Left ventricle myocardium inferior (tissue), 1 donor: Measurements from ENCODE around the gene P2RY8. TPM values are rescaled to one million over a fixed set of nuclear protein-coding genes. Genes with fewer than 3 reads are reported as not detected.

Source experiments
- DNase-seq: peaks from one replicate; pipeline ENCODE4 v3.0.0-alpha.2; 2020
- H3K27ac ChIP-seq: fragments of 200-600 bp; replicated peaks from 2 replicates; pipeline ENCODE4 v1.8.0; 2021
- H3K27me3 ChIP-seq: fragments of 200-600 bp; 2 replicates; pipeline ENCODE4 v1.8.0; 2021; ENCODE audit warnings: low read depth
- H3K36me3 ChIP-seq: fragments of 200-600 bp; 2 replicates; pipeline ENCODE4 v1.8.0; 2021
- H3K4me1 ChIP-seq: fragments of 200-600 bp; 2 replicates; pipeline ENCODE4 v1.8.0; 2021
- H3K4me3 ChIP-seq: fragments of 200-600 bp; 2 replicates; pipeline ENCODE4 v1.8.0; 2021; ENCODE audit warnings: mild to moderate bottlenecking, moderate library complexity
- H3K9me3 ChIP-seq: fragments of 200-600 bp; replicated peaks from 2 replicates; pipeline ENCODE4 v1.8.0; 2021
- CTCF ChIP-seq: fragments of 200-600 bp; IDR thresholded peaks from 2 replicates; pipeline ENCODE4 v1.8.0; 2021; ENCODE audit warnings: antibody characterized with exemption, mild to moderate bottlenecking, borderline replicate concordance
- intact Hi-C: fragments of 100-400 bp; cut with micrococcal nuclease; formaldehyde crosslinking; loops from one replicate; pipeline ENCODE4 v1.11.0; 2022
- total RNA-seq: library from RNA; stranded (reverse); fragmentation: NEBNext Ultra II Directional; extraction: Animal tissue kit (Norgen Biotek cat#: 25700); gene quantifications from one replicate; pipeline ENCODE4 v1.2.1, GENCODE V29; 2021
- donor health status: DM: no; HTN: yes; CAD: no; lungs with severe emphysema.

Gene P2RY8
- total RNA-seq, 1 donor from 2014 or later: 1.9 TPM

- Histone ChIP-seq H3K4me1 (no peaks in the 10 kb centered on the region), H3K36me3 (peaks cover 58% of the 10 kb centered on the region), H3K27me3 (no peaks in the 10 kb centered on the region), H3K9me3 (peaks cover 12% of the 10 kb centered on the region), H3K27ac (no peak overlapping the region), H3K4me3 (no peak overlapping the region)
- intact Hi-C loops: no loop called here
- TF ChIP-seq CTCF: no peak
- DNase-seq: no peak
Observed at GRCh38 chrX:1440506-1440905, 96.5 kb downstream of the P2RY8 start.

- no peak for TF ChIP-seq CTCF
- intact Hi-C loops: no loop called here
- Histone ChIP-seq H3K4me1 (no peaks in the 10 kb centered on the region), H3K27me3 (no peaks in the 10 kb centered on the region), H3K4me3 (no peak overlapping the region), H3K27ac (no peak overlapping the region), H3K9me3 (no peaks in the 10 kb centered on the region), H3K36me3 (peaks cover 66% of the 10 kb centered on the region)
- peak; percentile 2 for DNase-seq
Observed at GRCh38 chrX:1435241-1435895, 101.6 kb downstream of the P2RY8 start.

DNA sequence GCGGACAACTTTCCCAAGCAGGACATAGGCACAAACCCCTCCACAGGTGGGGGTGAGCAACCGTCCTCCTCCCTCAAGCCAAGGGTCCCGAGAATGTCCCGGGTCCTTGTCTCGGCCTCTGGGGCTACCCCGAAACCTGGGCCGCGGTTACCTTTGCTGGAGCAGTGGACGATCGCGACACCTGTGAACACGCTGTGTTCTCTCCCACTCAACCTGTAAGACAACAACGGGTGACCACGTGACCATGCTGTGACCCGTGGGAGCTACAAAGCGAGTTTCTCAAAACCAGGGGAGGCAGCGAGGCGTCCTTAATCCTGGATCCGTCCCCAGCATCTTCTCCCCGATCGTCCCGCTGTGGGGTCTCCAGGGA lies 102.1 kb downstream of the P2RY8 start:
- Histone ChIP-seq H3K4me1 (no peaks in the 10 kb centered on the region), H3K27me3 (no peaks in the 10 kb centered on the region), H3K9me3 (no peaks in the 10 kb centered on the region), H3K36me3 (peaks cover 61% of the 10 kb centered on the region), H3K4me3 (no peak overlapping the region), H3K27ac (no peak overlapping the region)
- intact Hi-C loops: no loop called here
- no peak for TF ChIP-seq CTCF
- DNase-seq: no peak

GRCh38 chrX:1433646-1434357 lies 103.2 kb downstream of the P2RY8 start:
- intact Hi-C loops: no loop called here
- TF ChIP-seq CTCF: no peak
- peaks cover 56% of the 10 kb centered on the region for H3K36me3 ChIP-seq

DNA sequence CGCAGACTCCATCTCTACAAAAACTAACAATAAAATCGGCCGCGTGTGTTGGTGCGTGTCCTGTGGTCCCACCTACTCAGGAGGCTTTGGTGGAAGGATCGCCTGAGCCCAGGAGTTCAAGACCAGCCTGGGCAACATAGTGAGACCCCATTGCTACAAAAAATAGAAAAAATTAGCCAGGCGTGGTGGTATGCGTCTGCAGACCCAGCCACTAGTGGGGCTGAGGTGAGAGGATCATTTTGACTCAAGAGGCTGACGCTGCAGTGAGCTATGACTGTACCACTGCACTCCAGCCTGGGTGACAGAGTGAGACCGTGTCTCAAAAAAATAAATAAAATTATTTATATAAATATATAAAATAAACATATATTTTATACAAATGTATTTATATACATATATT lies 106.5 kb downstream of the P2RY8 start:
- H3K27me3 ChIP-seq: no peaks in the 10 kb centered on the region
- no peak overlapping the region for H3K27ac ChIP-seq
- no peak overlapping the region for H3K4me3 ChIP-seq
- TF ChIP-seq CTCF: no peak
- no peaks in the 10 kb centered on the region for H3K9me3 ChIP-seq
- no peaks in the 10 kb centered on the region for H3K4me1 ChIP-seq
- peaks cover 58% of the 10 kb centered on the region for H3K36me3 ChIP-seq
- DNase-seq: no peak
- intact Hi-C loops: no loop called here

More at GRCh38 chrX:1433646-1434357, 103.2 kb downstream of the P2RY8 start:
- H3K9me3 ChIP-seq: no peaks in the 10 kb centered on the region
- DNase-seq: no peak
- no peaks in the 10 kb centered on the region for H3K27me3 ChIP-seq
- H3K4me3 ChIP-seq: no peak overlapping the region
- H3K4me1 ChIP-seq: no peaks in the 10 kb centered on the region
- H3K27ac ChIP-seq: no peak overlapping the region
